ENCODE results near the gene ZNF260. TPM values are rescaled to one million over a fixed set of nuclear protein-coding genes. Genes with fewer than 3 reads are reported as not detected.
A peak's percentile ranks its signal among the peaks of the same experiment; 100 is the strongest.
"Not testable (repeated sequence)": the region's sequence is repeated elsewhere in the genome, so short reads cannot be mapped to it uniquely, and the experiment has no call there.

ZNF260 gene
- total RNA-seq, 1 donor from 2014 or later, result 20.6 TPM

GRCh38 chr19:36514012-36514612 lies 14.0 kb downstream of the ZNF260 start:
- TF ChIP-seq CTCF (IDR thresholded peaks at IDR 0.05; ENCODE audit: unreplicated experiment), result no peak
- Mint-ChIP-seq H3K4me3 (ENCODE audit: unreplicated experiment) (peak overlapping the region; percentile 66), H3K27ac (ENCODE audit: unreplicated experiment) (no peak overlapping the region), H3K27me3 (ENCODE audit: unreplicated experiment) (peaks cover 2% of the 10 kb centered on the region), H3K9me3 (ENCODE audit: unreplicated experiment) (peaks cover 47% of the 10 kb centered on the region), H3K4me1 (ENCODE audit: unreplicated experiment) (no peaks in the 10 kb centered on the region), H3K36me3 (ENCODE audit: low read depth, unreplicated experiment) (peaks cover 85% of the 10 kb centered on the region)
- DNase-seq (ENCODE audit: low spot score), result no peak

GRCh38 chr19:36508325-36508724 lies 19.7 kb downstream of the ZNF260 start:
- Mint-ChIP-seq H3K9me3 (ENCODE audit: unreplicated experiment) (peaks cover 11% of the 10 kb centered on the region), H3K27ac (ENCODE audit: unreplicated experiment) (no peak overlapping the region), H3K36me3 (ENCODE audit: low read depth, unreplicated experiment) (peaks cover 37% of the 10 kb centered on the region), H3K4me3 (ENCODE audit: unreplicated experiment) (no peak overlapping the region), H3K27me3 (ENCODE audit: unreplicated experiment) (peaks cover 5% of the 10 kb centered on the region), H3K4me1 (ENCODE audit: unreplicated experiment) (no peaks in the 10 kb centered on the region)
- TF ChIP-seq CTCF (IDR thresholded peaks at IDR 0.05; ENCODE audit: unreplicated experiment), result no peak
- no peak for DNase-seq (ENCODE audit: low spot score)

GRCh38 chr19:36501973-36502372 lies 26.1 kb downstream of the ZNF260 start:
- H3K27me3 Mint-ChIP-seq (ENCODE audit: unreplicated experiment), result peaks cover 3% of the 10 kb centered on the region
- no peak for DNase-seq (ENCODE audit: low spot score)
- H3K9me3 Mint-ChIP-seq (ENCODE audit: unreplicated experiment), result peaks cover 22% of the 10 kb centered on the region
- H3K4me3 Mint-ChIP-seq (ENCODE audit: unreplicated experiment), result no peak overlapping the region
- H3K27ac Mint-ChIP-seq (ENCODE audit: unreplicated experiment), result no peak overlapping the region
- no peaks in the 10 kb centered on the region for H3K4me1 Mint-ChIP-seq (ENCODE audit: unreplicated experiment)
- H3K36me3 Mint-ChIP-seq (ENCODE audit: low read depth, unreplicated experiment), result peaks cover 21% of the 10 kb centered on the region
- no peak for TF ChIP-seq CTCF (IDR thresholded peaks at IDR 0.05; ENCODE audit: unreplicated experiment)

GRCh38 chr19:36497001-36497400 lies 31.1 kb downstream of the ZNF260 start:
- Mint-ChIP-seq H3K27ac (ENCODE audit: unreplicated experiment) (no peak overlapping the region), H3K4me1 (ENCODE audit: unreplicated experiment) (no peaks in the 10 kb centered on the region), H3K27me3 (ENCODE audit: unreplicated experiment) (no peaks in the 10 kb centered on the region), H3K36me3 (ENCODE audit: low read depth, unreplicated experiment) (peaks cover 19% of the 10 kb centered on the region), H3K4me3 (ENCODE audit: unreplicated experiment) (no peak overlapping the region), H3K9me3 (ENCODE audit: unreplicated experiment) (peaks cover 18% of the 10 kb centered on the region)
- no peak for TF ChIP-seq CTCF (IDR thresholded peaks at IDR 0.05; ENCODE audit: unreplicated experiment)
- no peak for DNase-seq (ENCODE audit: low spot score)

- H3K9me3 Mint-ChIP-seq (ENCODE audit: unreplicated experiment), result peaks cover 29% of the 10 kb centered on the region
- H3K27ac Mint-ChIP-seq (ENCODE audit: unreplicated experiment), result not testable (repeated sequence)
- peaks cover 38% of the 10 kb centered on the region for H3K36me3 Mint-ChIP-seq (ENCODE audit: low read depth, unreplicated experiment)
- peaks cover 22% of the 10 kb centered on the region for H3K4me1 Mint-ChIP-seq (ENCODE audit: unreplicated experiment)
- H3K27me3 Mint-ChIP-seq (ENCODE audit: unreplicated experiment), result peaks cover 12% of the 10 kb centered on the region
- peak; percentile 40 for DNase-seq (ENCODE audit: low spot score)
- peak; percentile 25 for TF ChIP-seq CTCF (IDR thresholded peaks at IDR 0.05; ENCODE audit: unreplicated experiment)
- H3K4me3 Mint-ChIP-seq (ENCODE audit: unreplicated experiment), result peak overlapping the region; percentile 38
These were observed 35.2 kb downstream of the ZNF260 start for GRCh38 chr19:36492689-36493453.

- Mint-ChIP-seq H3K4me1 (ENCODE audit: unreplicated experiment) (peaks cover 22% of the 10 kb centered on the region), H3K27me3 (ENCODE audit: unreplicated experiment) (peaks cover 12% of the 10 kb centered on the region), H3K9me3 (ENCODE audit: unreplicated experiment) (peaks cover 24% of the 10 kb centered on the region), H3K36me3 (ENCODE audit: low read depth, unreplicated experiment) (peaks cover 35% of the 10 kb centered on the region)
- H3K4me3 Mint-ChIP-seq (ENCODE audit: unreplicated experiment); H3K27ac Mint-ChIP-seq (ENCODE audit: unreplicated experiment); DNase-seq (ENCODE audit: low spot score): not testable (repeated sequence)
These were observed 37.2 kb downstream of the ZNF260 start for GRCh38 chr19:36490846-36491245.

Measured in endothelial cell (in vitro differentiated cells).